Activated CD8-positive, alpha-beta memory T cell treated with anti-CD3 and anti-CD28 coated beads for 48 hours (primary cell): Measurements from ENCODE around the gene LGR6.
"Not testable (repeated sequence)": the region's sequence is repeated elsewhere in the genome, so short reads cannot be mapped to it uniquely, and the experiment has no call there.

ENCODE experiments used
- DNase-seq, 3 experiments: peaks; one replicate each; pipeline ENCODE4 v3.0.0-alpha.2; 2020; ENCODE audit warnings: low read depth in 2 of 3, low spot score in 2 of 3

Gene LGR6

DNA sequence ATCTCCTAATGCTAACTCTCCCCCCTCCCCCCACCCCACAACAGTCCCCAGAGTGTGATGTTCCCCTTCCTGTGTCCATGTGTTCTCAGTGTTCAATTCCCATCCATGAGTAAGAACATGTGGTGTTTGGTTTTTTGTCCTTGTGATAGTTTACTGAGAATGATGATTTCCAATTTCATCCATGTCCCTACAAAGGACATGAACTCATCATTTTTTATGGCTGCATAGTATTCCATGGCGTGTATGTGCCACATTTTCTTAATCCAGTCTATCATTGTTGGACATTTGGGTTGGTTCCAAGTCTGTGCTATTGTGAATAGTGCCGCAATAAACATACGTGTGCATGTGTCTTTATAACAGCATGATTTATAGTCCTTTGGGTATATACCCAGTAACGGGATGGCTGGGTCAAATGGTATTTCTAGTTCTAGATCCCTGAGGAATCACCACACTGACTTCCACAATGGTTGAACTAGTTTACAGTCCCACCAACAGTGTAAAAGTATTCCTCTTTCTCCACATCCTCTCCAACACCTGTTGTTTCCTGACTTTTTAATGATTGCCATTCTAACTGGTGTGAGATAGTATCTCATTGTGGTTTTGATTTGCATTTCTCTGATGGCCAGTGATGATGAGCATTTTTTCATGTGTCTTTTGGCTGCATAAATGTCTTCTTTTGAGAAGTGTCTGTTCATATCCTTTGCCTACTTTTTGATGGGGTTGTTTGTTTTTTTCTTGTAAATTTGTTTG, 67.8 kb downstream of the LGR6 start:
- DNase-seq, result not testable (repeated sequence)

DNA sequence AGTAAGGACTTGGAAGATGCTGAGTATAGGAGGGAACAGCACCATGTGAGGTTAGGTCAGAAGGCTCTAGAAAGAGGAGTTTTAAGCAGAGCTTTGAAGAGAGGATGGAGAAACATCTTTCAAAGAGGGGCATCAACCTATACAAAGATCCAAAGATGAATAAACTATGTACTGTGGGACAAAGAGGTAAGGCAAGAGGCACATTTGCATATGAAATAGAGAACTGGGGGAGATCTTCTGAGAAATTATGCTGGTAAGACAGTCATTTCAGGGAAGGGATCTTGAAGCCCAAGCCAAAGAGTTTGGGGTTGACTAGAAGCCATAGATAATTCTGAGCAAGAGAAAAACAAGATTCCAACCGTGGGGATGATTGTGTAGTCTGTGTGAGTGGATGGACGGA, 70.0 kb downstream of the LGR6 start:
- DNase-seq, result no peak

DNA sequence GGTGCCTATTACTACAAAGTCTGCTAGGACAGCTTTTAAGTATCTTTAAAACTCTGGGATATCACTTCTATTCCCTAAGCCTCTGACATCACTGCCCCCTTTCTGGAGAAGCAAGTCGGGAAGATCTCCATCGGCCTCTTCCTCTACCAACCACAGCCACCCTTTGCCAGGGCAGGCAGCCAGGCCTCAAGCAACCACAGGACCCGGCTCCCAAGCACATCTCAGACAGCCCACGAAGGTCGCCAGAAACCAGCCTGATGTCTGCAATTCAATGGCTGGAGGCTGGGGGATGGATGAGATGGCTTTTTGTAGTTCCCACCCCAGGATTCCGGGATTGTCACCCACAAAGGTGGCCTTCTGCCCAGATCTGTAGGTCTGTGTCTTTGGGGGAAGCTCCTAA, 70.7 kb downstream of the LGR6 start:
- no peak for DNase-seq

DNA sequence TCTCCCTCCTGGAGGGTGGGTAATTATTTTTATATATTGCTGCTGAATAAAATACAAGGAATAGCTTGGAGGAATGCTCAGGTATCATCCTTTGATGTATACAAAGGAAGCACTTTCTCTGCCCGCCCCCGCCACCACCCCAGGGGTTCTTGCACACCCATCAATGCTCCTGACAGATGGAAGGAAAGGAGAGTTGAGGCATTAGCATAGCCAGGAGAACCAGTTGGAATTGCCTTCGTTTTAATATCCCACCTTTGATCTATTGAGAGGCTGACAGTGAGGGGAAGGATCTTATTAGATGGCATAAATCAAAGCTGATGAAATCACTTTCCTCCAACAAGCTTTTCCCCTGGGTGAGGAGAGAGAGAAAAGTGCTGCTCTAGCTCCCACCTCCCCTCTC, 71.1 kb downstream of the LGR6 start:
- DNase-seq, result no peak

DNA sequence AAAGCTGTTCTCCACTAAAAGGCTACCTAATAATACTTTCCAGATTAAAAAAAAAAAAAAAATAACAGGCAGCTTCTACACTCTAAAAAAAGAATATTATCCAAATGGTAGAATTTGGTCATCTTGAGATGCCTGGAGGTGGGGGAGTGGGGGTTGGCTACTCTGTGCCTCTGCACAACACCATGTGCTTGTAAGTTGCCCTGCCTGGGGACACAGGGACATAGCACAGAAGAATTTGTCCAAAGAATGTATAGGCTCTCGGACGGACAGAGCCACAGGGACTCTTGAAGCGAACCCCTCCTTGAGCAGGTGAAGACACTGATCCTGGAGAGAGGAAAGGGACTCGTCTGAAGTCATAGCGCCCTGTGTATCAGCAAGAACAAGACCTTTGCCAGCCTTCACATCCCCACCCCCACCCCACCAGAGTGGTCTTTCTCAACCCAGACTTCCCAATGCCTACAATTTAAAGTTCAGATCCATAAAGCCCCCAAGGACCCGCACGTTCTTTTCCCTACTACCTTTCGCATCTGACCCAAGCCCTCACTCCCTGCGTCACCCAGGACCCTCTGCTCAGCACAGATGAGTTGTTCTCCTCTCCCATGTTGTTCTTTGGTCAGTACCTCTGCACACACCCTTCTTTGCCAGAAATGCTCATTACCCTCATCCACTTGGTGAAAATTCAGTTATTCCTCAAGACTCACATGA, 72.6 kb downstream of the LGR6 start:
- DNase-seq, result no peak

DNA sequence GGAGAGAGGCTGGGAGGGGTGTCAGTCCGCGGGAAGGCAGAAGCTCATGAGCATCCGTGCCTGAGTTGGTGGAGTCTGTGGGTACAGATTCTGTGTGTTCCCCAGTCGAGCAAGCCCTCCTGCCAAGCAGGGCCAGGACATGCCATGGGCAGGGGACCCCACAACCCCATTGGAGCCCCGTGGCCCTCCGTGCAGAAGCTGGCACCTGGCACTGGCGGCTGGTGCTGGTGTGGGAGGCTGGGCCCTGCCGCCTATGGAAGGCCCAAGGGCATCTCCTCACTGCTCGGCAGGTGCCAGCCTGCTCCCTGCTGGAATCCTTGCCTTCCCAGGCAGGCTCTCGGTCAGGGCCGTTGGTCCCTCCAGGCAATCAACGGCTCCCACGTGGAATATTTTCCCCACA, 74.4 kb downstream of the LGR6 start:
- no peak for DNase-seq

DNA sequence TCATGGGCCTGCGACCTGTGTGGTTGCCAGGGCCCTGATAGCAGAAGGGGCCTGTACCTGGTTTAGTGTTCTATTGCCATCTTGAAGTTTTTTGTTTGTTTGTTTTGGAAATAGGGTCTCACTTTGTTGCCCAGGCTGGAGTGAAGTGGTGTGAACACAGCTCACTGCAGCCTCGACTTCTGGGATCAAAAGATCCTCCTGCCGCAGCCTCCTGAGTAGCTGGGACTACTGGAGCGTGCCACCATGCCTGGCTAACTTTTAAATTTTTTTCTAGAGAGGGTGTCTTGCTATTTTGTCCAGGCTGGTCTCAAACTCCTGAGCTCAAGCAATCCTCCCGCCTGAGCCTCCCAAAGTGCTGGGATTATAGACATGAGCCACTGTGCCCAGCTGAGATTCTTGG, 75.2 kb downstream of the LGR6 start:
- DNase-seq, result no peak

DNA sequence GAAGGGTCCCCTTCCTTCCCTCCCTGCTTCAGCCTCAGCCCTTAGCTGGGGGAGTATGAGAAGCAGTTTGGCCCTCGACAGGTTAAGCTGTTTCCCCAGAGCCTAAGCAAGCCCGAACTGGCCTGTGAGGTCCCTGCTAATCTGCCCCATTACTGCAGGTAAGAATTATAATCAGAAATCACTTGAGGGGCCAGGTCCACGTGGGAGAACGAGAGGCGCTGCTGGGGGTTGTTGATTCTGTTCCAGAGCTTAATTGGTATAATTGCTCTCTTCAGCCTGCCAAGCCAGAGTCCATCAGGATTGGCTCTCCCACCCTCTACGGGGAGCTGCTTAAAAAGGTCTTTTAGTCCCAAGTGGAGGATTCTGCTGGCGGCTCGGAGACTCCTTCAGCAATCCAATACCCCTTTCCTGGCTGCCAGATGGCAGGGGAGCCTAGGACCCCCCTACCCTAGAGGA, 77.3 kb downstream of the LGR6 start:
- no peak for DNase-seq

DNA sequence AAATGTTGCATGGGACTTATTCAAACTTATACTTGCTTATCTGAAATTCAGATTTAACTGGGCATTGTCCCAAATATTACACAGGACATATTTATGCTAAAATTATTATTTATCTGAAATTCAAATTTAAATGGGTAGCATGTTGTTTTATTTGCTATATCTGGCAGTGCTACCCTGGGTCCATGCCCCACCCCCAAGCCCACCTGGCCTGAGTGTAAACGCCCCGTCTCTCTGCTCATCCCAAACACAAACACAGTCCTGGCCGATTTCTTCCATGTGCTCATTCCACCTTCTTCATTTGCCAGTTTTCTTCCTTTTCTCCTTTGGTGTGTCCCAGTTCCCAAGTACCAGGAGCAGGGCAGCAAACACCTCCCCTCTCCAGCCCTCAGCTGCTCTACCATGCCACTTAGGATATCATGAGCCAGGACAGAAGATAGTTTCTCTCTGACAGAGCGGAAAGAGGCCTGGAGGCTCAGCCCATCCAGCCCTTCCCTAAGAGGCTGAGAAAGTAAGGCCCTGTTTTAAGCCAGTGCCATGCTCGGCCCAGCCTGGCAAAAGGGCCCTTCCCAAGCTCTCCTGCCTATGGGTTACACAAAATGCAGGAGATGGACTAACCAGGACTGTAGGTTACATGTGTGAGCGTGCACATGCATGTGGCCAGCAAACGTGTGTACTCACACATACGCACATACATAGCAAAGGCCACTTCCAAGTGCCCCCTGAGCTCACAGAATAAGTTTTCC, 78.7 kb downstream of the LGR6 start:
- no peak for DNase-seq

DNA sequence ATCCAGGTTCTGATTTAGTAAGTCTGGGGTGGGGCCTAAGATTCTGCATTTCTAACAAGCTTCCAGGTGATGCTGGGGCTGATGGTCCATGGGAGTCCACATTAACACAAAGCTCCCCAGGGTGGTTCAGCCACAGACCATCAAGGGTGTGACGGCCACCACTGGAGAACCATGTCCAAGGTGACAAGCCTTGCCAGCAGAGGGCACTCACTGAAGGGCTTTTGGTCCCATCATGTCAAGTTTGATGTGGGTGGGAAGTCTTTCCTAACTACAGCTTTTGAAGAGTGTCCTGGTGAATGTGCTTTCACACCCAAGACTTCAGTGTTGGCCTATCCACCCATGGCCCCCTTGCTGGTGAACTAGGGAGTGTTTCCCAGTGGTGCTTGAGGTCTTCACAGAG, 81.0 kb downstream of the LGR6 start:
- peak in 1 of 3 experiments; percentile 6 for DNase-seq

DNA sequence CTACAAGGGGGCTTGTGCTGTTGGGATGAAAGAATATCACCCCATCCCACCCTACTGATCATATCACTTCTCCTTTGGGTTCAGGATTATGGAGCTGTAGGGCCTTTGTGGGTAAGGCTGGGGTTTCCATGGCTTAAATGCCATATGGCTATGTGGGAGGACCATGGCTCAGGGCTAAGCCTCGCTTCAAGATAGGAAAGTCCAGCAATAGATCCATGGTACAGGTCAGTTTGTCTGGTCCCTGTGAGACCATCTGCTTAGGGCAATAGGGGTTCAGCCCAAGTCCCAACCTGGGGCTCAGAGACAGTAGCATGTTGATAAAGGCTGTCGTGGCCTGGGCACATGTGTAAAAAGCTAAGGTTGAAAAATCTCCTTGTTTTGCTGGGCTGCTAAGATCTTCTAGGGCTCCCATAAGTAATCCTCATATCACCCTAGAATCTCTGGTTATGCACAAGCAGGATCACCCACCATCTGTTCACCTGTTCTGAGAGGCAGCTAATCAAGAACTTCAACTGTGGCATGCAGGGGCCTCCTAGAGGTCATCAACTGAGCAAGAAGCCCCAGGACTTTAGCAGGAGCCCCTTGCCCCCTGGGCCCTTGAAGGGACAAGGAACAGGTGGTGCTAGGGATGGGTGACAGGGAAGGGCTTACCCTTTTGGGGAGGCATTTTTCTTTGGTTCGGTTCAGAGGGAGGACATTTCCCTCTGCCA, 81.6 kb downstream of the LGR6 start:
- no peak for DNase-seq

DNA sequence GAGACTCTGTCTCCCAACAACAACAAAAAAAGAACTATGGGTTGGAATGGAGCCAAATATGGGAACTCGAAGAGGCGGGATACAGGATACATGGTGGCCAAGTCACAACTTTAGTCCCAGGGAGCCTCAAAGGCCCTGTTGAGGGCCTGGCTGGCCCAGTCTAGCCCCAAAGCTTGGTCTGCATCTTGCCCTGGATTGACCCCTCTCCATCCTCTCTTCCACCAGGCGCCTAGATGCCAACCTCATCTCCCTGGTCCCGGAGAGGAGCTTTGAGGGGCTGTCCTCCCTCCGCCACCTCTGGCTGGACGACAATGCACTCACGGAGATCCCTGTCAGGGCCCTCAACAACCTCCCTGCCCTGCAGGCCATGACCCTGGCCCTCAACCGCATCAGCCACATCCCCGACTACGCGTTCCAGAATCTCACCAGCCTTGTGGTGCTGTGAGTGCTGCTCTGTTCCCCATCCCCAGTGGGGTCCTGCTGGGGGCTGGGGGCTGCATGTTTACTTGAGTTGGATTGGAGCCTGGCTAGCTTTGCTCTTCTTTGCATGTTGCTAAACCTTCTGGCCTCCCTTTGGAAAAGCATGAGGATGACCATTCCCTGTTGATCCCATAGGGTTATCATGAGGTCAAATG, 82.6 kb downstream of the LGR6 start:
- no peak for DNase-seq

DNA sequence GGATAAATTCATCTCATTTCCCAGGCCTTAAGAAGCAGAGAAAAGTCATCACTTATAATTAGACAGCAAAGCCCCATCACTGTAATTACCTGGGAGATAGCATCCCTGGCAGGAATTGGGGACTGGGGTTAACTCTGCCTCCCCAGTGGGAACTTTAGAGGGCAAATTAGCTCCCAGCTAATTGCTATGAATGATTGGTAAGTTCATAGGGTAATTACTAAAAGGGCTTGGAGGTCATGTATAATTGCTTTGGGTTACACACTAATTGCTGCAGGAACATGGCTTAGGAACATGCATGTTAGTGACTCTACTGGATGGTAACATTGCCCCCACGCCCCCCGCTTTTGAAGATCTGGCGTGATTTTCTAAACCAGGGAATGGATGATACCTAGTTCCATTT, 83.3 kb downstream of the LGR6 start:
- DNase-seq, result no peak

DNA sequence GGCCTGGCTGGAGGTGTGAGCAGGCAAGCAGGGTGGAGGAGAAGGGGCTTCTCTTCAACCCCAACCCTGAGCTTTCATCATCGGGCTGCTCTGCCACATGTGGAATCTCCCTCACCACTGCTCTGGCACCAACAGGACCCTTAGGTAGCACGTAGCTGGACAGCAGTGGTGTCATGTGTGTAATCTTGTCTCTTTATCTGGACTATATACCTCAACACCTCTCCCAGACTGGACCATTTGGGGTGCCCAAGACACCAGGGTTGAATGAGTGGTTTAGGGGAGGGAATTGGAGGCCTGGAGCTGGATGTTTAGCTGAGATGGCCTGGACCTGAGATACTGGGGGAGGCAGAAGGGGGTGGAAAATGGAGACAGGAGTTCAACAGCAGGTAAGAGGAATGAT, 85.2 kb downstream of the LGR6 start:
- DNase-seq, result no peak

DNA sequence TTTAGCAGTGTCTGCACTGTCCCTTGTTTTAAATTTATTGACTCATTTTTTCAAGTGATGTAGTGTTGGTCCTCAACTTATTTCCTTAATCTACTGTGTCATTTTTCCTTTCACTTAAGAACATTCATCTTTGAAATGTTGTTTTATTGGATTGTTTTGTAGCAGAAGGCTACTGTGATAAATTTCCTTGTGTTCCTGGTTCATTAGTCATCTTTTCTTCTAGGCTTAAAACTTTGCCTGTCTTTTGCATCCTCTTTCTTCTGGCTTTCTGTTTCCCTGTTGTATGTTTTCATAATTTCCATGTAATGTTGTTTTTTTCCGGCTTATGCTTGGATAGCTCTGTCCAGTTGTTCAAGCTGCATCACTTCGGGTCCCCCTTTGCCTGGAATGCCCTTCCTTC, 86.2 kb downstream of the LGR6 start:
- no peak for DNase-seq

DNA sequence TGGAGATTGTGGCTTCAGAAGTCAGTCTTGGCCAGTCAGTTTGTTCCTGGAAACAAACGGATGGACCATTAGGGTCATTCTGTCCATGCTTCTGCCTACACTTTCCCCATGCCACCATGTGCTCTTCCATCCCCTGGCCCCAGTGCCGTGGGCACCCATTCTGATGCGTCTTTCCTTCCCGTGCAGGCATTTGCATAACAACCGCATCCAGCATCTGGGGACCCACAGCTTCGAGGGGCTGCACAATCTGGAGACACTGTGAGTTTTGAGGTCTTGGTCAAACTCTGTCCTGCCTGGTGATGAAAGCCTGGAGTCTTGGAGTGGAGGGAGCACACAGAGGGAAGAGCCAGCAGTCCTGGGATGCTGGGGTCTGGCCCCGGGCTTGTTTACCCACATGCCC, 87.0 kb downstream of the LGR6 start:
- DNase-seq, result no peak

DNA sequence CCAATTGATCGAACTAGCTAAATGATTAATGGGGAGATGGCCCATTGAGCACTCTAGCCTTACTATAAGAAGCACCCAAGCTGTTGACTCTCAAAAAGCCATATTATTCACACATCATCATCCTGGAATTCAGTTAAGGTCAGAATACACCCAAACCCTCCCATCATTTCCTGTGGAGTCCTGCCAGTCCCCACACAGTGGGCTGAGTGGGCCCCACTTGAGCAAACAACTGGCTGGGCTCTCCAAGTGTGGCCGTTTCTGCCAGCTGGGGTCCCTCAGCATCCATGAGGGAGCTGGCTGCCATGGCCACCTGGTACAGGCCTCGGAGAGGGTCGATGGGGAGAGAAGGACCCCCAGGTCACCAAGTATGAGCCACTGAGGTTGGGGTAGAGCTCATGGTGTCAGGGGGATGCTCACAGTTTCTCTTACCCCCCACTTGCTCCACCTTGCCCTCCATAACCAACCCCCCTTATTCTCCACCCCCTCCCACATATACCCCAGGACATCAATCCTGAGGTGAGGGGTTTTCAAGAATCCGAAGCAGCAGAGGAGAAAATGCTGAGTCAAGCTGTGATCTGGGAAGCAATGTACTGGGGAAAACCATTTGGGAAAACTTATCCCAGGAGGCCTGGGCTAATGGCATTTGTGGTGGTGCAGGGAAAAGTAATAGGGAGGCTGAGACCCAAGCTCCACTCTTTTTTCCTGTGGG, 87.9 kb downstream of the LGR6 start:
- DNase-seq, result no peak

DNA sequence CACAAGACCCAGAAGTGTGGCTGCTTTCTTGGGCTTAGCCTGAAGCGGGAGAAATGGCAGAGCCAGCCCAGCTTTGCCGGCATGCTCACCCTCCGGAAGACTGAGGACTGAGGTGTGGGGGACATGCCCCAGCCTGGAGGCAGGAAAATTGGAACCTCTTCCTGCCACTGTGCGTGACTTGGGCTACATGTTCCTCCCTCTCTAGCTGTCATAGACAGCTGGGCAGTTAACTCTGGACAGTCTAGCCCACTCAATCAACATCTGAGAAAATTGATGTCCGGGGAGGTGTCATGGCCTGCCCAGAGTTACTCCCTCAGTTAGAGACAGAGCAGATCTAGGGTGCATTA, 88.4 kb downstream of the LGR6 start:
- DNase-seq, result no peak

DNA sequence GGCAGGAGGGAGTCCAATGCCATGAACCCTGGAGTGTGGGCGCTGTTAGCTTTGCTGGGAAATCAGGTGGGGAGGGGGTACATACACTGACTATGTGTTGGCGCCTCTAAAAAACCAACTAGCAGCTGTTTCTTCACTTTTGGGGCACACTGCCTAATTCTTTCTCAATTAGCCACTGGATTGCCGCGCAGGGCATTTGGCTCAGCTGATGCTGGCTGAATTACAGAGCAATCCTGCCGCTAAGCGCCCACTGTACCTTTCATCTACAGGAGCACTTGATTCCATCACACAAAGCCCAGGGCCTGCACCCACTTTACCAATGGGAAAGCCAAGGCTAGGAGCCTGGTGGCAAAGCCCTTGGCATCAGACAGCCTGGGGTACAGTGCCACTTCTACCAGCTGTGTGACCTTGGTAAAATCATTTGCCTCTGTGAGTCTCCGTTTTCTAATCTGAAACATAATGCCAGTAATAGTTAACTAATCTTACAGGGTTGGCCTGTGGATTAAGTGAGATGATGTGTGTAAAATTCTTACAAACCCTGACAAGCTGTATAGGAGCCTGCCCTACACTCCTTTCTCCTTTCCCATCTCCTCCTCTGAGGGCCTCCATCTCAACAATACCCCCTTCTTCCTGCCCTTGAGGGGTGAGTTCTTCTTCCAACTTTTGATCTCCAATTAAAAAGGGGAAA, 89.1 kb downstream of the LGR6 start:
- DNase-seq, result no peak

DNA sequence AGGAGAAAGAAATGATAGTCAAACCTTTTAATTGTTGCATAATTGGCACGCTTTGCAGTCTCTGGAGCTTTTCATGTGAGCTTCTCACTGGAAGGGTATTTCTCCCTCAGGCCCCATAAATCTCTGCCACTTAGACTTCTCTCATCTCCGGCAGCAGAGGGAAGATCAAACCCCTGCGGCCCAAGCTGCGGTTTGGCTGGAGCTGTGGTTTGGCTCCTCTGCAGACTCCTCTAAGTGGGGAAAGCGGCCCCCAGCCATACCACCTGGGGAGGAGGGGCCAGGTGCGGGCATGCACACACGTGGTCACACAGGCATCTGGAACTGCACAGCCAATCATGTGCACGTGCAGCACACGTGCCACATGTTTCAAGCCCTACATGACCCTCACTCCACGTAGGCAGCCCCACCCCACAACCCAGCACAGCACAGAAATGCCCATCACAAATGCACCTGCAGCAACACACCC, 89.8 kb downstream of the LGR6 start:
- no peak for DNase-seq
